Psoas muscle (tissue), 8 donors: ENCODE measurements around the gene EFS. TPM values are rescaled to one million over a fixed set of nuclear protein-coding genes. Genes with fewer than 3 reads are reported as not detected.

Experiments used
- ATAC-seq, 4 donors: fragments of 200-7000 bp; cut with Tn5 transposase; one replicate each; pipeline ENCODE4 v1.9.1; 2020; ENCODE audit warnings: moderate library complexity in 3 of 4, mild to moderate bottlenecking in 2 of 4
- DNase-seq, 2 donors: peaks; one replicate each; pipeline ENCODE4 v3.0.0-alpha.2; 2020
- H3K27ac ChIP-seq: fragments of 200-600 bp; one replicate; pipeline ENCODE4 v1.8.0; 2022
- H3K27me3 ChIP-seq, 3 donors: fragments of 200-600 bp in 1 of 3; one replicate each; pipeline versions ENCODE4 v1.6.1 to v1.8.0; 2013 to 2022; ENCODE audit warnings: low read length in 2 of 3, mild to moderate bottlenecking in 2 of 3, moderate library complexity in 1 of 3; ENCODE audit not compliant: insufficient read depth in 3 of 3
- H3K36me3 ChIP-seq, 2 donors: fragments of 200-600 bp in 1 of 2; one replicate each; pipeline versions ENCODE4 v1.6.1 to v1.8.0; 2013 to 2022; ENCODE audit warnings: low read depth in 1 of 2, mild to moderate bottlenecking in 1 of 2, moderate library complexity in 1 of 2; ENCODE audit not compliant: insufficient read depth in 1 of 2
- H3K4me1 ChIP-seq: fragments of 200-600 bp; one replicate; pipeline ENCODE4 v1.8.0; 2022
- H3K4me3 ChIP-seq: fragments of 200-600 bp; one replicate; pipeline ENCODE4 v1.8.0; 2022; ENCODE audit warnings: mild to moderate bottlenecking
- H3K9me3 ChIP-seq: fragments of 200-600 bp; one replicate; pipeline ENCODE4 v1.8.0; 2022
- CTCF ChIP-seq: fragments of 200-600 bp; IDR thresholded peaks from one replicate; pipeline ENCODE4 v1.8.0; 2022; ENCODE audit warnings: antibody characterized with exemption
- WGBS, 3 donors: extraction: QIAGEN DNeasy Blood & Tissue Kit; methylation state at CpG; one replicate each; pipeline versions ENCODE4 v1.1.6 to v1.1.7; 2013; 5-methylcytosine and 5-hydroxymethylcytosine counted together
- intact Hi-C, 2 donors: fragments of 100-400 bp; cut with DNase I; formaldehyde crosslinking; loops; one replicate each; pipeline versions ENCODE4 v1.11.0 to v1.14.2; 2022
- polyA plus RNA-seq, 3 donors: library from polyadenylated mRNA; stranded (reverse); fragments of 200-250 nt; gene quantifications; one replicate each; pipeline ENCODE4 v1.2.3, GENCODE V29; 2013
- total RNA-seq, 4 donors: library from RNA; stranded (reverse); fragmentation: NEBNext Ultra II Directional in 2 of 4; extraction: Animal tissue kit (Norgen Biotek cat#: 25700) in 2 of 4; gene quantifications; one replicate each; pipeline versions ENCODE4 v1.2.1 to v1.2.4, GENCODE V29; 2021 to 2023
- donor health status: healthy with polysubstance abuse.
- donor health status: DM: no; HTN: no; CAD: no; lungs with moderate emphysema.
- donor health status: Bipolar disorder and iron deficiency.
- donor health status: healthy.
- donor health status: DM: yes; HTN: yes; CAD: no.
- donor health status: DM: no; HTN: no; CAD: no.
- donor health status: DM: no; HTN: no; CAD: no.
- donor health status: DM: yes; HTN: yes; CAD: no.

Gene EFS
- total and polyA plus RNA-seq, 7 donors = 0.93 to 2.5 (median 1.1) TPM

DNA sequence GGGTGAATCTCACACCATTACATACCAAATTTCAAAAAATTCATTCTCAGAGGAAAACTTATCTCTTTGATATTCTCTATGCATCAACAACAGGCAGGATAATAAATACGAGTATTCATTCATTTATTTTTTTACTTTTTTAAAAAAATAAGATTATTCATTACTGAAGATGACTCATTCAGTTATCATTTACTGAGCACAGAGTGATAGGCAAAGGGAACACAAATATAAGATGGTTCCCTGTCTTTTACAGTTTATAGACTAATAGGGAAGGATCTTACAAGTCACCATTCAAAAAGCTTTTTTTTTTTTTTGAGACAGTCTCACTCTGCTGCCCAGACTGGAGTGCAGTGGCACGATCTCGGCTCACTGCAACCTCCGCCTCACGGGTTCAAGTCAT lies 48.7 kb downstream of the EFS start:
- peaks cover 0 to 6% of the 10 kb centered on the region in 2 donors for H3K36me3 ChIP-seq
- DNase-seq = no peak
- TF ChIP-seq CTCF = no peak
- H3K27ac ChIP-seq = no peak overlapping the region
- WGBS, 3 donors = 84 to 97% (median 87%) methylated on average over 5 of the region's 5 CpGs
- H3K27me3 ChIP-seq = no peaks in the 10 kb centered on the region
- ATAC-seq = no peak
- H3K9me3 ChIP-seq = no peaks in the 10 kb centered on the region
- H3K4me1 ChIP-seq = no peaks in the 10 kb centered on the region
- no peak overlapping the region for H3K4me3 ChIP-seq
- intact Hi-C loops = no loop called here

- intact Hi-C loops = no loop called here
- no peaks in the 10 kb centered on the region for H3K9me3 ChIP-seq
- ATAC-seq (no peak), DNase-seq (no peak)
- no peaks in the 10 kb centered on the region for H3K27me3 ChIP-seq
- WGBS, 3 donors = 87 to 94% (median 88%) methylated on average over 1 of the region's 1 CpG
- no peak for TF ChIP-seq CTCF
- H3K4me3 ChIP-seq = no peak overlapping the region
- peaks cover 0 to 45% of the 10 kb centered on the region in 2 donors for H3K36me3 ChIP-seq
- H3K27ac ChIP-seq = no peak overlapping the region
- peaks cover 21% of the 10 kb centered on the region for H3K4me1 ChIP-seq
Measured at GRCh38 chr14:23310546-23310945, 54.4 kb downstream of the EFS start.

DNA sequence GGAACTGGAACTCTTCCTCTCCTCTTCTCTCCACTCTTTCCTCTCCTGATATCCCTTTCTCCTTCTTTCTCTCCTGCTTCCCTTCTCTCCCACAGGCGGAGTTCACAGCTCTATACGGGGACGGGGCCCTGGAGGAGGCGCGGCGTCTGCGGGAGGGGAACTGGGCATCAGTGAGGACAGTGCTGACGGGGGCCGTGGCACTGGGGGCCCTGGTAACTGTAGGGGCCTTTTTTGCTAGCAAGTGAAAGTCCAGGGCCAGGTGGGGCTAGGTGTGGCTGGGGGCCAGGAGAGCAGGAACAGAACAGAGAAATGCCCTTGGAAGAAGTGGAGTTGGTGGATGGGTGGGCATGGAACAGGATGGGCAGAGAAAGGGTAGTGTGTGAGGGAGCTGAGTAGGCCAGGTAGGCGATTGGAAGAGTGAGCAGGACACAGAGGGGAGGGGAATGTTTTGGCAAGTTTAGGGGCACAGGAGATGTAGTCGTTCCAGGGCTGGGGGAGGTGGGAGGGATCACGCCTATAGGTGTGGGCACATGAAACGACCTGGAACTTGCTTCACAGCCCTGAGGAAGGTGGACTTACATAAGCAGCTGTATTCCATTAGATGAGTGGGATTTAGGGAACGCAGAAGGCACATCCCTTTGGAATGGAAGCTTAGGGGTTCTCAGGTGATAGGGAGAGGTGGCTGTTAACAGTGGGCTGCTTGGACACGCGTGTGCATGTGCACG lies 56.1 kb downstream of the EFS start:
- Histone ChIP-seq H3K9me3 (no peaks in the 10 kb centered on the region), H3K4me3 (no peak overlapping the region), H3K27me3 (no peaks in the 10 kb centered on the region), H3K36me3 (peaks cover 0 to 45% of the 10 kb centered on the region in 2 donors), H3K27ac (no peak overlapping the region), H3K4me1 (peaks cover 21% of the 10 kb centered on the region)
- no peak for ATAC-seq
- TF ChIP-seq CTCF = no peak
- 84 to 90% (median 85%) methylated on average over 17 of the region's 17 CpGs for WGBS, 3 donors
- DNase-seq = no peak
- intact Hi-C loops = no loop called here

- Histone ChIP-seq H3K4me3 (peak overlapping the region; percentile 88), H3K36me3 (peaks cover 0 to 45% of the 10 kb centered on the region in 2 donors)
- intact Hi-C loops = no loop called here
Measured at GRCh38 chr14:23307687-23308644, 57.0 kb downstream of the EFS start.

More at GRCh38 chr14:23307687-23308644, 57.0 kb downstream of the EFS start:
- 84 to 88% (median 85%) methylated on average over 22 of the region's 22 CpGs for WGBS, 3 donors
- H3K9me3 ChIP-seq = no peaks in the 10 kb centered on the region
- H3K27ac ChIP-seq = peak overlapping the region; percentile 87
- H3K4me1 ChIP-seq = peaks cover 21% of the 10 kb centered on the region
- DNase-seq = no peak
- H3K27me3 ChIP-seq = no peaks in the 10 kb centered on the region
- ATAC-seq = no peak
- no peak for TF ChIP-seq CTCF
